ENCODE data around the gene ARFGEF2.
"Not testable (repeated sequence)": the region's sequence is repeated elsewhere in the genome, so short reads cannot be mapped to it uniquely, and the experiment has no call there.

ARFGEF2 gene

GRCh38 chr20:48957053-48957481, 35.6 kb downstream of the ARFGEF2 start:
- DNase-seq = no peak

GRCh38 chr20:48957533-48957932, 36.0 kb downstream of the ARFGEF2 start:
- no peak for DNase-seq

- DNase-seq = no peak
These were observed 37.2 kb downstream of the ARFGEF2 start for GRCh38 chr20:48958743-48959142.

GRCh38 chr20:48959899-48960550, 38.5 kb downstream of the ARFGEF2 start:
- no peak for DNase-seq

GRCh38 chr20:48962421-48962820, 40.9 kb downstream of the ARFGEF2 start:
- DNase-seq = no peak

GRCh38 chr20:48962976-48963771, 41.7 kb downstream of the ARFGEF2 start:
- no peak for DNase-seq

- no peak for DNase-seq
These were observed 43.8 kb downstream of the ARFGEF2 start for GRCh38 chr20:48965189-48965910.

- no peak for DNase-seq
These were observed 49.3 kb downstream of the ARFGEF2 start for GRCh38 chr20:48970681-48971365.

GRCh38 chr20:48971956-48972355, 50.4 kb downstream of the ARFGEF2 start:
- DNase-seq = no peak

- no peak for DNase-seq
These were observed 51.3 kb downstream of the ARFGEF2 start for GRCh38 chr20:48972816-48973215.

- DNase-seq = no peak
These were observed 54.4 kb downstream of the ARFGEF2 start for GRCh38 chr20:48975955-48976354.

- not testable (repeated sequence) for DNase-seq
These were observed 58.5 kb downstream of the ARFGEF2 start for GRCh38 chr20:48979980-48980379.

GRCh38 chr20:48983423-48984400, 62.2 kb downstream of the ARFGEF2 start:
- no peak for DNase-seq

GRCh38 chr20:48984575-48985219, 63.2 kb downstream of the ARFGEF2 start:
- DNase-seq = no peak

- DNase-seq = no peak
These were observed 65.4 kb downstream of the ARFGEF2 start for GRCh38 chr20:48986899-48987298.

- no peak for DNase-seq
These were observed 69.0 kb downstream of the ARFGEF2 start for GRCh38 chr20:48990467-48990866.

GRCh38 chr20:48995589-48995988, 74.1 kb downstream of the ARFGEF2 start:
- peak; percentile 55 for DNase-seq

GRCh38 chr20:48999890-49000870, 78.7 kb downstream of the ARFGEF2 start:
- no peak for DNase-seq

- DNase-seq = no peak
These were observed 80.2 kb downstream of the ARFGEF2 start for GRCh38 chr20:49001741-49002140.

GRCh38 chr20:49006446-49006980, 85.0 kb downstream of the ARFGEF2 start:
- no peak for DNase-seq
